SJCRH30 (cell line): ENCODE measurements around the gene TAF4B. TPM values are rescaled to one million over a fixed set of nuclear protein-coding genes. Genes with fewer than 3 reads are reported as not detected.

Experiments used
- DNase-seq, 2 experiments: peaks; one replicate each; pipeline ENCODE4 v3.0.0-alpha.2; 2015 to 2020
- H3K27ac ChIP-seq: fragments of 250-450 bp; sonication (Bioruptor Pico); 2 replicates; pipeline ENCODE4 v1.5.1; 2020; ENCODE audit warnings: mild to moderate bottlenecking, moderate library complexity
- H3K27me3 ChIP-seq: fragments of 250-450 bp; sonication (Bioruptor Pico); 2 replicates; pipeline ENCODE4 v1.5.1; 2020; ENCODE audit warnings: mild to moderate bottlenecking, moderate library complexity
- H3K36me3 ChIP-seq: fragments of 250-450 bp; sonication (Bioruptor Pico); 2 replicates; pipeline ENCODE4 v1.5.1; 2020; ENCODE audit warnings: mild to moderate bottlenecking, moderate library complexity
- H3K4me1 ChIP-seq: fragments of 250-450 bp; sonication (Bioruptor Pico); 2 replicates; pipeline ENCODE4 v1.5.1; 2020; ENCODE audit warnings: mild to moderate bottlenecking, moderate library complexity
- H3K4me3 ChIP-seq: fragments of 250-450 bp; sonication (Bioruptor Pico); 2 replicates; pipeline ENCODE4 v1.5.1; 2020; ENCODE audit warnings: mild to moderate bottlenecking, moderate library complexity
- H3K9me3 ChIP-seq: fragments of 250-450 bp; sonication (Bioruptor Pico); replicated peaks from 2 replicates; pipeline ENCODE4 v1.5.1; 2020; ENCODE audit warnings: mild to moderate bottlenecking, moderate library complexity
- total RNA-seq: library from RNA; depleted of rRNA; stranded (reverse); fragments of >200 nt; shearing (Covaris generic); gene quantifications from 2 replicates; pipeline ENCODE4 v1.2.3, GENCODE V29; 2014

TAF4B gene
- total RNA-seq, 1 experiment from 2014 or later, result 10.1 TPM

DNA sequence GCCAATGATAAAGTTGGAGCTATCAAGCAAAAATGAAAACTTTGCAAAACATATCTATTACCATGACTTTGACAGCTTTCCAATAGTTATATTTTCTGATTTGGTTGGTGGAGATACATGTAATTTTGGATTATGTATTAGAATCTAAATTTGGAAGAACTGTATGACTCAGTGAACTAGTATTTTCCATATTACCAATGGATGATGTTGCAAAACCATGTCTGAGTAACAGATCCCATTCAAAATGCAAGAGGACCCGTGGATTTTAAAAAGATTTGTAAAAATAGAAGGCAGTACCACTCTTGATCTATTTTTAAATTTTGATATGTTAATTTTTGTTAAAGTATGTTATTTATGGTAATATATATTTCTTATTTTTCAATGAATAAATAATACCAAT, 83.0 kb downstream of the TAF4B start:
- DNase-seq, result no peak
- no peak overlapping the region for H3K4me3 ChIP-seq
- H3K36me3 ChIP-seq, result no peaks in the 10 kb centered on the region
- no peaks in the 10 kb centered on the region for H3K27me3 ChIP-seq
- no peaks in the 10 kb centered on the region for H3K9me3 ChIP-seq
- H3K4me1 ChIP-seq, result no peaks in the 10 kb centered on the region
- no peak overlapping the region for H3K27ac ChIP-seq

DNA sequence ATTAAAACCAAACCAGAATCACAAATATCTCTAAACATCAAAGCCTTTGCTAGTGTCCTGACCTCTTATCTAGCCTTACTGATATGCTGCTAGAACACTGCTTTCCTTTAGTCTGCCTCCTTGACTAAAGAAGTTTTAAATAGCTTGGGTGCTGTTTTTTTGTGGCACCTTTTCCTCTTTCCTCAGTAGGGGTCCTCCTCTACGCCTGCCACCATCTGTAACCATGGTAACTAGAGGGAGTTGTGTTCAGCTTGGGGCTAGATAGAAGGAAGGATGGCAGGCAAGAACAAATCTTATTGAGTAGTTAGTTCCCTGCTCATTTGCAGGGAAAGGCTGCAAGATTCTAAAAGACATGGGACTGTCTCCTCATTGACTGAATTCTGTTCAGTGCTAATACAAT, 86.0 kb downstream of the TAF4B start:
- no peak overlapping the region for H3K27ac ChIP-seq
- no peaks in the 10 kb centered on the region for H3K27me3 ChIP-seq
- no peaks in the 10 kb centered on the region for H3K9me3 ChIP-seq
- DNase-seq, result no peak
- no peak overlapping the region for H3K4me3 ChIP-seq
- no peaks in the 10 kb centered on the region for H3K4me1 ChIP-seq
- no peaks in the 10 kb centered on the region for H3K36me3 ChIP-seq

GRCh38 chr18:26317398-26317797, 91.2 kb downstream of the TAF4B start:
- DNase-seq, result no peak
- H3K36me3 ChIP-seq, result no peaks in the 10 kb centered on the region
- no peaks in the 10 kb centered on the region for H3K4me1 ChIP-seq

GRCh38 chr18:26320686-26321085, 94.4 kb downstream of the TAF4B start:
- no peaks in the 10 kb centered on the region for H3K9me3 ChIP-seq
- H3K4me3 ChIP-seq, result no peak overlapping the region
- H3K36me3 ChIP-seq, result no peaks in the 10 kb centered on the region
- no peaks in the 10 kb centered on the region for H3K27me3 ChIP-seq
- H3K27ac ChIP-seq, result no peak overlapping the region
- H3K4me1 ChIP-seq, result no peaks in the 10 kb centered on the region
- DNase-seq, result no peak

More at GRCh38 chr18:26317398-26317797, 91.2 kb downstream of the TAF4B start:
- Histone ChIP-seq H3K4me3 (no peak overlapping the region), H3K27ac (no peak overlapping the region), H3K27me3 (no peaks in the 10 kb centered on the region), H3K9me3 (no peaks in the 10 kb centered on the region)

DNA sequence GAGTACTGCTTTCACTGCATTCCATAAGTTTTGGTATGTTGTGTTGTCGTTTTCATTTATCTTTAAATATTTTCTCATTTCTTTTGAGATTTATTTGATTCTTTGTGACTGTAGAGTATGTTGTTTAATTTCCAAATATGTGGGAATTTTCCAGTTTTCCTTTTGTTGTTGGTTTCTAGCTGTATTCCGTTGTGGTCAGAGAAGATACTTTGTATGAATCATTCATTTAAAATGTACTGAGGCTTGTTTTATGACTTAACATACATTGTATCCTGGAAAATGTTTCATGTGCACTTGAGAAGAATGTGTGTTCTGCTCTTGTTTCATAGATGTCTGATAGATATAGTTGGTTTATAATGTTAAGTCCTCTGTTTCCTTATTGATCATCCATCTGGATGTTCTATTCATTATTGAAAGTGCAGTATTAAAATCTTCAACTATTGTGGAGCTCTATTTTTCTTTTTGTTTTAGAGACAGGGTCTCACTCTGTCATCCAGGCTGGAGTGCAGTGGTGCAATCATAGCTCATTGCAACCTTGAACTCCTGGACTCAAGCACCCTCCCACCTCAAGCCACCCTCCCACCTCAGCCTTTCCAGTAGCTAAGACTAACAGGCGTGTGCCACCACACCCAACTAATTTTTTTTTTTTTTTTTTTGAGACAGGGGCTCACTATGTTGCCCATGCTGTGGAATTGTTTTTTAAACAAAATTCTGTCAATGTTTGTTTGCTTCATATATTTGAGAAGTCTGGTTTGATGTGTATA, 96.8 kb downstream of the TAF4B start:
- Histone ChIP-seq H3K9me3 (no peaks in the 10 kb centered on the region), H3K36me3 (no peaks in the 10 kb centered on the region), H3K4me1 (no peaks in the 10 kb centered on the region), H3K27me3 (no peaks in the 10 kb centered on the region), H3K4me3 (no peak overlapping the region), H3K27ac (no peak overlapping the region)
- DNase-seq, result no peak

GRCh38 chr18:26325771-26326170, 99.5 kb downstream of the TAF4B start:
- no peak overlapping the region for H3K4me3 ChIP-seq
- no peaks in the 10 kb centered on the region for H3K27me3 ChIP-seq
- H3K27ac ChIP-seq, result no peak overlapping the region
- H3K36me3 ChIP-seq, result no peaks in the 10 kb centered on the region
- no peaks in the 10 kb centered on the region for H3K9me3 ChIP-seq
- no peaks in the 10 kb centered on the region for H3K4me1 ChIP-seq
- no peak for DNase-seq

- H3K4me1 ChIP-seq, result no peaks in the 10 kb centered on the region
- H3K36me3 ChIP-seq, result no peaks in the 10 kb centered on the region
- no peaks in the 10 kb centered on the region for H3K9me3 ChIP-seq
- no peak for DNase-seq
- no peaks in the 10 kb centered on the region for H3K27me3 ChIP-seq
- H3K27ac ChIP-seq, result no peak overlapping the region
- no peak overlapping the region for H3K4me3 ChIP-seq
Measured at GRCh38 chr18:26327062-26327461, 100.8 kb downstream of the TAF4B start.

- H3K4me1 ChIP-seq, result no peaks in the 10 kb centered on the region
- no peak overlapping the region for H3K4me3 ChIP-seq
- H3K9me3 ChIP-seq, result no peaks in the 10 kb centered on the region
- DNase-seq, result no peak
- no peaks in the 10 kb centered on the region for H3K36me3 ChIP-seq
- H3K27ac ChIP-seq, result no peak overlapping the region
- no peaks in the 10 kb centered on the region for H3K27me3 ChIP-seq
Measured at GRCh38 chr18:26332991-26333390, 106.7 kb downstream of the TAF4B start.

- H3K36me3 ChIP-seq, result no peaks in the 10 kb centered on the region
- H3K9me3 ChIP-seq, result no peaks in the 10 kb centered on the region
- no peaks in the 10 kb centered on the region for H3K27me3 ChIP-seq
- DNase-seq, result no peak
- no peak overlapping the region for H3K27ac ChIP-seq
- no peak overlapping the region for H3K4me3 ChIP-seq
- H3K4me1 ChIP-seq, result no peaks in the 10 kb centered on the region
Measured at GRCh38 chr18:26335156-26335555, 108.9 kb downstream of the TAF4B start.

DNA sequence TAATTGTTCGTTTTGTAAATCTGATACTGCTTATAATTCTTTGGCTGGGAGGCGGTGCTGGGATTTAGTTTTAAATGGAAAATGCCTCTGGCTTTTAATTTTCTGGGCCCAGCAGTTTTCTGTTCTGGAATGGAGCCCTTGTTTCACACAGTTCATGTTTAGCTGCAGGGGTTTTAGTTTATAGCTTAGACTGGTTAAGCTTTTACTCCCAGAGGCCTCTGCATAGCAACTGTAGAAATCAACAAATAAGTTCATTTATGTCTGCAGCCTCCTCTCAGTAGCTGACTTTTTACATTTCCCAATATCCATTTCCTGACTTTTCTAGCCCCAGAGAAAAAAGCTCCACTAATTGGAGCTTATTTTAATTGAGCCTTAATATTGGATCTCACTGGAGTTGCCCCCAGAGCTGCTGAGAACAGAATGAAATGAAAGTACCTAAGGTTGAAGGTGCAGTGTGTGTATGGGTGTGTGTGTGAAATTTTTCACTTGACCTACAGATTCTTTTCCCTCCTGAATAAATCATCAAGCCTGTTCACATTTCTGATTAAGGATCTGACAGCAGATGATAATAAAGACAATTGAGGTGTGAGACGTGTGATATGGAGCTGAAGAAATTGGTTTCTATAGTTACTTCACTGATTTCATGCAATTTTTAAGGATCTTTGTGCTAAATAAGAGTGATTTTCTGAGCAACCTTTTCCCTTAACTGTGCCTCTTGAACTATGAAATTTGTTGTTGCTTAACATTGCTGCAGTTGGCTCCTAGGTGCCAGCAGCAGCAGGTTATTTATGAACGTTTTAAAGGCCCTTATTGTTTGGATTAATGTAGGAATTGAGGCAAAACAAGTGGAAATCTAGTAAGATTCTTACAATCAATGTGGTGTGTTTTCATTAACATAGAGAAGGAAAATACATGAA, 109.6 kb downstream of the TAF4B start:
- H3K27ac ChIP-seq, result no peak overlapping the region
- no peaks in the 10 kb centered on the region for H3K27me3 ChIP-seq
- no peaks in the 10 kb centered on the region for H3K4me1 ChIP-seq
- H3K36me3 ChIP-seq, result no peaks in the 10 kb centered on the region
- H3K4me3 ChIP-seq, result no peak overlapping the region
- no peak for DNase-seq
- H3K9me3 ChIP-seq, result no peaks in the 10 kb centered on the region

DNA sequence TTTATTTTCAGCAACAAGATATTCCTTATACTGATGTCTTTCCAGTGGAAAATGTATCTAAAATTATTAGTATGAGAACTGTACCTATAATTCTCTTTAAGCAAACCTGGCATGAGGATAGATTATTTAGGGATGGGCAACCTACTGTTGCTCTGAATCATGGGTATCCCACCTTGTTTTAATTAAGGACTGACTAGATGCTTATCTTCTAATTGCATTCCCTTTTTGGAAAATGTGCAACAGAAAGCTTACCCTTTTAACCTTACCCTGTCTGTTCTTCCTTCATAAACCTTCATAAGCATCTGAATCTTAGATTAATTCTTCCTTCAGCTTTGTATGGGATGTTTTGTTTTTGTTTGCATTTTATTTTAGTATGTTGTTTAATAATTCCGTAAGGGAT, 110.3 kb downstream of the TAF4B start:
- no peaks in the 10 kb centered on the region for H3K36me3 ChIP-seq
- no peak for DNase-seq
- H3K9me3 ChIP-seq, result no peaks in the 10 kb centered on the region
- H3K4me1 ChIP-seq, result no peaks in the 10 kb centered on the region
- no peak overlapping the region for H3K27ac ChIP-seq
- H3K4me3 ChIP-seq, result no peak overlapping the region
- H3K27me3 ChIP-seq, result no peaks in the 10 kb centered on the region

- no peak overlapping the region for H3K4me3 ChIP-seq
- H3K36me3 ChIP-seq, result no peaks in the 10 kb centered on the region; the same call in 1 of the 2 replicates
- H3K27ac ChIP-seq, result no peak overlapping the region
- H3K27me3 ChIP-seq, result no peaks in the 10 kb centered on the region
- H3K4me1 ChIP-seq, result no peaks in the 10 kb centered on the region
- no peaks in the 10 kb centered on the region for H3K9me3 ChIP-seq
- DNase-seq, result no peak
Measured at GRCh38 chr18:26342646-26343045, 116.4 kb downstream of the TAF4B start.

DNA sequence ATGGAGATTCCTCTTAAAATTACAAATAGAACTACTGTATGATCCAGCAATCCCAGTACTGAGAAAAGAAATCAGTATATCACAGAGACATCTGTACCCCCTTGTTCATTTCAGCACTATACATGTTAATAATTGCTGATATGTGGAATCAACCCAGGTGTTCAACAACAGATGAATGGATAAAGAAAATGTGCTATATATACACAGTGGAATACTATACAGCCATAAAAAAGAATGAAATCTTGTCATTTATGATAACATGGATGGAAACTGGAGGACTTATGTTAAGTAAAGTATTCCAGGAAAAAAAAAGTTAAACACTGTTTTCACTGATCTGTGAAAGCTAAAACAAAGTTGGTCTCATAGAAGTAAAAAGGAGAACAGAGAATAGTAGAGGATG, 124.7 kb downstream of the TAF4B start:
- DNase-seq, result no peak
- Histone ChIP-seq H3K36me3 (no peaks in the 10 kb centered on the region; the same call in 1 of the 2 replicates), H3K27ac (no peak overlapping the region), H3K27me3 (no peaks in the 10 kb centered on the region), H3K4me3 (no peak overlapping the region), H3K4me1 (no peaks in the 10 kb centered on the region), H3K9me3 (no peaks in the 10 kb centered on the region)

DNA sequence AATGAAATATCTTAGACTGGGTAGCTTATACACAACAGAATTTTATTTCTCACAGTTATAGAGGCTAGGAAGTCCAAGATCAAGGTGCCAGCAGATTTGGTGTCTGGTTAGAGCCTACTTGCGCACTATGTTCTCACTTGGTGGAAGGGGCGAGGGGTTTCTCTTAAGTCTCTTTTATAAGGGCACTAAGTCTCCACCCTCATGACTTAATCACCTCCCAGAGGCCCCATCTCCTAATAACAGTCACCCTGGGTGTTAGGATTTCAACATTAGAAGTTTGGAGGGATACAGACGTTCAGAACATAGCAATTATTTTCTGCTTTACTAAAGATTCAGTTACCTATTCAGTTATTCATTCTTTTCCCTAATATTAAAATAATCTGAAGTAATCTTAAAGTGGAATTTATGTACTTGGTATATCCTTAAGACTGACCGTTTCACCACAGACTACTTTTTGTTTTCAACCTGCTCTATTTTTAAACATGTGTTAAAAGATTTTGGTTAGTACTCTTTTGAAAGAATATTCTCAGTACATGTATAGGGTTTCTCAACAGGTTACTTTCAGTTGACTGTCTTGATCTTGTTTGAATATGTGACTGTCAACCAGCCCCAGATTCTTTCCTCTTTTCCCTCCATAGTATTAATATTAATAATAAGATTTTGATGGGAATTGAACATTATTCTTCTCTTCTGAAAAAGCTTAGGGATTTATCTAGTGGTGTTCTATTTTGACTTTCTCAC, 130.0 kb downstream of the TAF4B start:
- Histone ChIP-seq H3K27ac (no peak overlapping the region), H3K36me3 (no peaks in the 10 kb centered on the region), H3K4me3 (no peak overlapping the region), H3K9me3 (no peaks in the 10 kb centered on the region), H3K4me1 (no peaks in the 10 kb centered on the region), H3K27me3 (no peaks in the 10 kb centered on the region)
- no peak for DNase-seq

GRCh38 chr18:26357960-26358359, 131.7 kb downstream of the TAF4B start:
- Histone ChIP-seq H3K4me1 (no peaks in the 10 kb centered on the region), H3K36me3 (no peaks in the 10 kb centered on the region), H3K4me3 (no peak overlapping the region), H3K27me3 (no peaks in the 10 kb centered on the region), H3K9me3 (no peaks in the 10 kb centered on the region), H3K27ac (no peak overlapping the region)
- DNase-seq, result no peak
